GM19328 (cell line): ENCODE results near the gene KCTD2.

Source experiments
- ATAC-seq: cut with Tn5 transposase; IDR thresholded peaks from one replicate; pipeline ENCODE4 v1.9.1; 2021; ENCODE audit warnings: mild to moderate bottlenecking, moderate library complexity; ENCODE audit not compliant: unreplicated experiment

KCTD2 gene

GRCh38 chr17:75094871-75095399 lies 47.9 kb downstream of the KCTD2 start:
- ATAC-seq = no peak

- no peak for ATAC-seq
Observed at GRCh38 chr17:75096082-75096625, 49.1 kb downstream of the KCTD2 start.

GRCh38 chr17:75097865-75098264 lies 50.8 kb downstream of the KCTD2 start:
- no peak for ATAC-seq

GRCh38 chr17:75098861-75099260 lies 51.8 kb downstream of the KCTD2 start:
- no peak for ATAC-seq

GRCh38 chr17:75099881-75100595 lies 53.0 kb downstream of the KCTD2 start:
- ATAC-seq = no peak

- ATAC-seq = no peak
Observed at GRCh38 chr17:75102385-75102821, 55.4 kb downstream of the KCTD2 start.

- ATAC-seq = no peak
Observed at GRCh38 chr17:75103601-75104554, 56.9 kb downstream of the KCTD2 start.

- no peak for ATAC-seq
Observed at GRCh38 chr17:75105126-75106080, 58.4 kb downstream of the KCTD2 start.

- no peak for ATAC-seq
Observed at GRCh38 chr17:75108193-75108592, 61.2 kb downstream of the KCTD2 start.

- no peak for ATAC-seq
Observed at GRCh38 chr17:75109046-75109406, 62.0 kb downstream of the KCTD2 start.

GRCh38 chr17:75109407-75110233 lies 62.6 kb downstream of the KCTD2 start, which contains the start of gene ARMC7:
TSS of gene ARMC7 (plus strand) at chr17:75109969. CDS start at chr17:75110289, 320 bp downstream.
- peak; percentile 71 for ATAC-seq

- ATAC-seq = no peak
Observed at GRCh38 chr17:75110234-75110937, 63.4 kb downstream of the KCTD2 start.

- ATAC-seq = no peak
Observed at GRCh38 chr17:75111777-75112335, 64.8 kb downstream of the KCTD2 start.

GRCh38 chr17:75113798-75114551 lies 67.0 kb downstream of the KCTD2 start:
- no peak for ATAC-seq

- ATAC-seq = no peak
Observed at GRCh38 chr17:75114552-75115314, 67.7 kb downstream of the KCTD2 start.
